ENCODE measurements around the gene TBC1D22A.
A peak's percentile ranks its signal among the peaks of the same experiment; 100 is the strongest.

The TBC1D22A gene

DNA sequence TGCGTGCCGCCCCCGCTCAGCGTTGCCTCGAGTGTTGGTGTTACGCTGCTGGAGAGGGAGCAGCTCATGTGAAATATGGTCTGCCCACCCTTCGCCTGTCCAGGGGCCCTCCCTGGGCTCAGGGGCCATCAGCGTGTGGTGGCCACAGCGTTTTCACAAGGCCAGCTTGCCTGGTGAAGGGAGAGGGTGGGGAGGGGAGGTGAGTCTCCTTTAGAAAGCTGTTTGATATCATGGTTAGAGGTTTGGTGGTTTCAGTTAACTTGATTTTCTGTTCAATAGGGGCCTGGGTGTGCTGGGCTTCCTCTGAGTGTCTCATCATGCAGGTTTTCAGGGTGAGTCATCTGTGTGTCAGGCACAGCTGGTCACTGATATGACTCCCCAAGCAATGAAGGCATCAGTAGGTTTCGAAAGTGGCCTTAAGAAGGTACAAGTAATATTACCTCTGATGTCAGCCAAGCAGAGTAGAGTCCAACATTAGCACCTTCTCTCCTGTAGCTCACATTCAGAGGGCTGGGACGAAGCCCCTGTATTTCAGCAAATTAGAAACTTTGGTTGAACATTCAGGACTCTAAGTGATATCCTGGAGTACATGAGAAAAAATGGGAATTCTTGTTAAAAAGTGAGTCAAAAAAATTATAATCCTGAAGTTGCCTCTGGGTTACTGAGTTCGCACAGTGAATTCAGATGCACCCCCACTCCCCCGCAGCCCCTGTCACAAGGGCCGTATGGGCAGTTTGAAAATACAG, 172.5 kb downstream of the TBC1D22A start:
- DNase-seq (ENCODE audit: low spot score), result no peak

DNA sequence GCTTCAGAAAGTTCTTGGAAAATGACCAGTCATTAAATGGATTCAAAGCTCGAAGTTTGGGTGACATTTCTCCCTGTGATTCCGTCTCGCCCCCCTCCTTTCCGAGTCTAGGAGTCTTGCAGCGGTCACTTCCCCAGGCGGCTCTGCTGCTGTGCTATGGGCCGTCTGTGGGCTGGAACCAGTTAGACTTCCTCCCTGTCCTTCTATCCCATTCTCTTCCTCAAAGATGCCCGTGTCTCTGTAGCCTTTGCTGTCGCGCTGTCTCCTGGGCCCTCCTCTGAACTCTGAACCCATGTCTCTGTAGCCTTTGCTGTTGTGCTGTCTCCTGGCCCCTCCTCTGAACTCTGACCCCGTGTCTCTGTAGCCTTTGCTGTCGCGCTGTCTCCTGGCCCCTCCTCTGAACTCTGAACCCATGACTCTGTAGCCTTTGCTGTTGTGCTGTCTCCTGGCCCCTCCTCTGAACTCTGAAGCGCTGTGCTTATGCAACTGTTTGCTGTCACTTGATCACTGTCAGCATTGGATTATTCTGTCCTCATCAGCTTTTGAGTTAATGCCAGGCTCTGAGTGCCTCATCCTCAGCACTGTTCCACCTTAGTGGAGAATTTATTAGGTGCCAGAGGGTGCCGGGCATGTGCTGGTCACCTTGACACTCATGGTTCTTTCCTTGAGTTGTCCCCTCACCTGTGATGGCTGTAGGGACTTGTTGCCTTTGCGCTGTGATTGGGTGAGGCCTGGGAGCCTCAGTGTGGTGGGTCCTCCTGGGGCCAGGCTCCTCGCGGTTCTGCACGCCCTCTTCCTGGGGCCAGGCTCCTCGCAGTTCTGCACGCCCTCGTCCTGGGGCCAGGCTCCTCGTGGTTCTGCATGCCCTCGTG, 173.3 kb downstream of the TBC1D22A start:
- peak; percentile 7 for DNase-seq (ENCODE audit: low spot score)

DNA sequence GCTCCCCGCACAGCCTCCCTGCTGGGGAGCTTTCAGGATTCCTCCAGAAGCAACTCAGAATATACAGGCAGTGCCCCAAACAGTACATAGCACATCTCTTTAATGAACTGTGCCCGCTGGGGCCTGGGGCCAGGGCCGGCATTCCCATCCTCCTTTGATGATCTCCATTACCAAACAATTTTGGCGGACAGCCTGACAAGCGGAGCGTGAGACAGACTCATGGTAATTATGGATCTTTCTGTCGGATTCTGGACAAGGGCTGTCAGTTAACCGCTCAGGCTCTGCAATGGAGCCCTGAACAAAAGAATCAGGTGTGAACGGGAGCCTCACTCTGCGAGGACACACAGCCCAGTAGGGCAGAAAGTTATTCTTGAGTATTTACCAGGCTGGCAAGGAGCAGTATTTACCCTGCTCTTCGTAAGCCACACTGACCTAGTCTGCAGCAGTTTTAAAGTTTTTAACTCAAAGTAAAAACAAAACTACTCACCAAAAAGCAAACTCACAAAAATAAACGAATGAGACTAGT, 174.0 kb downstream of the TBC1D22A start:
- DNase-seq (ENCODE audit: low spot score), result peak; percentile 8

DNA sequence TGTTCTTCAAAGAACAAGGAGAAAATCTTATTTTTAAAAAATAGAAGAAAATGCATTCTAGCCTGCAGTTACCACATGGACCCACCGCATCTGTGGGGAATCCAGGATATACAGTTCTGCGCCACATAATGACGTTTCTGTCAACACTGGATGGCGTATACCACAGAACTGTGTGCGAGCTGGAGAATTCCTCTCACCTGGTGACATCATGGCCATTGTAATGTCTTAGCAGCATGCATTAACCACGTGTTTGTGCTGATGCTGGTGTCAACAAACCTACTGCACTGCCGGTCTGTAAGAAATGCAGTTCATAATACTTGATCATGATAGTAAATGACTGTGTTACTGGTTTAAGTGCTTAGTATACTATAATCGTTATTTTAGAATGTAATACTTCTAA, 174.7 kb downstream of the TBC1D22A start:
- DNase-seq (ENCODE audit: low spot score), result no peak

DNA sequence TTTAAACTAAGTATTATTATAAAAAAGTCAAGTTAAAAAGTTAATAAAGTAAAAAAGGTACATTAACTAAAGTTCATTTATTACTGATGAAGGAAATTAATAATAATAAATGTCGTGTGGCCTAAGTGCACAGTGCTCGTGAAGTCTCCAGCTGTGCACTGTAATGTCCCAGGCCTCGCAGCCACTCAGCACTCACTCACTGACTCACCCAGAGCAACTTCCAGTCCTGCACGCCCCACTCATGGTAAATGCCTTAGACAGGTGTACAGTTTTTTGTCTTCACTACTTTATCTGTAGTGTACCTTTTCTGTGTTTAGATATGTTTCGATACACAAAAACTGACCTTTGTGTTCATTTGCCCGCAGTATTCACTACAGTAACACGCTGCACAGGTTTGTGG, 175.5 kb downstream of the TBC1D22A start:
- DNase-seq (ENCODE audit: low spot score), result no peak

DNA sequence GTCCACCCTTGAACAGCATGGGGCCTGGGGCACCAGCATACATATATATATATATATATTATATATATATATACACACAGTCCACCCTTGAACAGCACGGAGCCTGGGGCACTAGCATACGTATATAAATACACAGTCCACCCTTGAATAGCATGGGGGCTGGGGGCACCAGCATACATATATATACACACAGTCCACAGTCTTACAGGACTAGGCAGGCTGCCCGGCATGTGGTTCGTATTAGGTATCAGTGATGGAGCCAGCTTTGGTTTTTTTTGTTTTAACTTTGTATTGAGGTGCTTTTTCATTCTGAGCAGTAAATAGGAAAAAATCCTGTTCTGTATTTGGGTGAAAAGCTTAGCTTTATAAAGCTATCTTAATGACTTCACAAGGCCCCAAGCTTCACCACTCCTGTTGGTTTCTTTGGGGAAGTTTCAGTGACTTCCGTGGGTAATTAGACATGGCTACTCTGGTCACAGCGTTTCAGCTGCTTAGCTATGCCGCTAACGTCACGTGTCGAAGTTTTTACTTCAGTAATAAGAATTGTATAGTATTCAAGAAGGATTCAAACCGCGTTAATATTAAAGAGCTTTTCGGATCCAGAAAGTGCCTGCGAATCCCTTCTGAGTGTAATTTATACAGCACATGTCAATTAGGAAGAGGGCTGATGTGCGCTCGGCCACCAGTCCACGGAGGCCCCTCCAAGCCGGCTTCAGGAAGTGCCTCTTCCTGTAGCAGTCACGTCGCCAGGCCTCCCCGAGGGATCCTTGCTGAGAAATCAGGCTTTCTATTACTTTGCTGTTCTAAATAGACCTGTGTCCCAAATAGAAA, 179.7 kb downstream of the TBC1D22A start:
- no peak for DNase-seq (ENCODE audit: low spot score)

DNA sequence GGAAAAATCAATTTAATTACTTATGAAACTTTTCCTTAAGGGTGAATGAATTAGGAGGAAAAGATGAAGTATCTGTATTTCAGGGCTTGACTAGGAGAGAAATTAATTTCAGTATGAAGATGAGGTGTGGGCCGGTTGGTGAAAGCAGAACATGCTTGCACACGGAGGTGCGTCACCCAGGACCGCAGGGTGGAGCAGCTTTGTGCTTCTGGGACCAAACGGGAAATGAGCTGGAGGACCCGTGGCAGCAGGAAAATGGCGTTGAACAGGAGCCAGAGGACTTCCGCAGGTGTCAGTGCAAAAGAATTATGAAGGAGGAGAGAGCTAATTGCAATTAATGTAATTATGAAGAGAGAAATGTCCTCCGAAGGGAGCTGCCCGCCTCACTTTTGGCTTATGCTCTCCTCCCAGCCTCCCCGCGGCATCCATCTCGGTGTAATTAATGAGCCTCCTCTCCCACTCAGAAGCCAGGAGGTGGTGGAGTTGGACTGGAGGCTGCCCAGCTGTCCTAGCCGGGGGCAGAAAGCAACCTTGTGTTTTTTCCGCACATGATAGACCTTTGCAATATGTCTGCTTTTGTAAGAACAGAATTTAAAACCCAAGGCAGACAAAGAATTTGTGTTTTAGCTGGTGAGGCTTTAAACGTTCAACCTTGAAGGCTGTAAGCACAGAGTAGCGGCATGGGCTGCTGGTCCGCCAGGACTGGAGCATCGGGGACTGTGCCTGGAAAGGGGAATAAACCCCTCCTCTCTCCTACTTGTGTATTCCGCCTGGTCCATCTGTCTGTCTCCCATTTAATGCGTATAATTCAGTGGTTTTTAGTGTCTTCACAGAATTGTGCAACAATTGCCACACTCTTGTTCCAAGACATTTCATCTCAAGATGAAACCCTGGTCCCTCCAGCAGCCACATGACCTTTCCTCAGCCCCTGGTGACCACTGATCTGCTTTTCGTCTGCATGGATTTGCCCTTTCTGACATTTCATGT, 180.6 kb downstream of the TBC1D22A start:
- DNase-seq (ENCODE audit: low spot score), result no peak

DNA sequence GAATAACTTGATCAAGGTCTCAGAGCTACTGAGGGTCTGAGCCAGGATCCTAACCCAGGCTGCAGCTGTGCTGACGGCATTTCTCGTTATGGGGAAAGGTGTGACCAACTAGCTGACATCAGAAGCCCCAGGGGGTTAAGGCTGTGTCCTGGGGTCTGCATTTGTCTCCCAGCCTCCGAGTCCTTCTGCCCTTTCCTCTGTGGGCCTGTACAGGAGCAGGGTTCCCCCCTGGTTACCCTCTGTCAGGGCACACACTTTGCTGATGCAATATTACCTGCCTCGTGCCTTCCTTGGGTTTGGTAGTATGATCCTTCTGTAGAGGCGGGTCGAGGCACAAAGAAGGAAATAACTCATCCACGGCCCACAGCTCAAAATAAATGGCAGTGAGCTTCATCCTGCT, 183.0 kb downstream of the TBC1D22A start:
- DNase-seq (ENCODE audit: low spot score), result no peak

DNA sequence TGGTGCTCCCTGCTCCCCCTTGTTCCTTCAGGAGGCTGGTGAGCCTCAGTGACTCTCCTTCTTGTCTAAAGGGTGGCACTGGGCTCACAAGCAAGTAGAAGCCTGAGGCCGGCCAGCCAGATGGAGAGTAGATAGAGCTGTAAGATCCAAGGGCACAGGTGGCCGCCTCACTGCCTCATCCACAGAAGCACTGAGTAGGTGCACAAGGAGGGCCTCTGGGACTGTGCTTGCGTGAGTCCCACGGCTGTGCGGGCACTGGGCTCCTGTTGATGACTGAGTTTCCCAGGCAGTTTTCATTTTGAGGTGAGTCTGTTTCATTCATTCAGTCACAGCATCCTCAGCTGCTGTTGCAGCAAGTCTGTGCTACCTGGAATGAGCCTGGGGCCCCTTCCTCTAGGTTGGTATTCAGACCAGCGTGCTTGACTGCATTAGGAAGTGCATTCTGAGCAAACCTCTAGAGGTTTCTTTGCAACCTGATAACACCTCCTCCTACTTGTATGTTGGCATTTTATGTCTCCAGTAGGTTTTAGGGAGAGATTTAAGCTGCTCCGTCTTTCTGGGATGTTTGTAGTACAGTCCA, 184.0 kb downstream of the TBC1D22A start:
- DNase-seq (ENCODE audit: low spot score), result no peak

DNA sequence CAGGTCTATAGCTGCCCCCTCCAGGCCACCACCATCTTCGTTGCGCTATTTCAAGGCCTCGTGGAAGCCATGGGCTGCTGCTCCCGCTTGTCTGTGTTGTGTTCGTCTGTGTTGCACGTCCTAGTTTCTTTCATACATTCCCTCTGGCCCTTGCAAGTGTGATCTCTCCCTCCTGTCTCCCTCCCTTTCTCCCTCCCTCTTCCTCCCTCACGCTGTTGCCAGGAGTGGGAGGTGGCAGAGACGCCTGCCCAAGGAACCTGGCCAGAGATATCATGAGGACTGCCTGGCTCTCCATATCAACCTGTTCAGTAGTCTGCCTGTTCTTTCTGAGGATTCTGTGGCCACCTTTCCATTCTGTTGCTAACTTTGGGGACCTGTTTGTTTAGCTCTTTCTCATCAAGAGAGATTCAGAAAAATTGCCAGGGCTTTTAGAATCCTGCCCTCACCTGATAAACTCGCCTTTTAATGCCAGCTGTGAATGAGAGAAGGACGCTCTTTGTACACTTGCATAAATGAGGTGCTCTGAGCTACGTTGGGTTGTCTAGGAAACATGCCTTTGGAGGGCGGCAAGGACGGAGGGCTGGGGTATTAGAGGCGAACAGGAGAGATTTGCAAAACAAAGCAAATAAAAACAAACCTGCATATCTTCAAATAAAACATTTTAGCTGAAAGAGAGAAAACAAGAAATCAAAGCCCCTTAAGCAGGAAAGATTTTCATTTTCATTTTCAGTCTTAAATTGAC, 185.2 kb downstream of the TBC1D22A start:
- DNase-seq (ENCODE audit: low spot score), result no peak

DNA sequence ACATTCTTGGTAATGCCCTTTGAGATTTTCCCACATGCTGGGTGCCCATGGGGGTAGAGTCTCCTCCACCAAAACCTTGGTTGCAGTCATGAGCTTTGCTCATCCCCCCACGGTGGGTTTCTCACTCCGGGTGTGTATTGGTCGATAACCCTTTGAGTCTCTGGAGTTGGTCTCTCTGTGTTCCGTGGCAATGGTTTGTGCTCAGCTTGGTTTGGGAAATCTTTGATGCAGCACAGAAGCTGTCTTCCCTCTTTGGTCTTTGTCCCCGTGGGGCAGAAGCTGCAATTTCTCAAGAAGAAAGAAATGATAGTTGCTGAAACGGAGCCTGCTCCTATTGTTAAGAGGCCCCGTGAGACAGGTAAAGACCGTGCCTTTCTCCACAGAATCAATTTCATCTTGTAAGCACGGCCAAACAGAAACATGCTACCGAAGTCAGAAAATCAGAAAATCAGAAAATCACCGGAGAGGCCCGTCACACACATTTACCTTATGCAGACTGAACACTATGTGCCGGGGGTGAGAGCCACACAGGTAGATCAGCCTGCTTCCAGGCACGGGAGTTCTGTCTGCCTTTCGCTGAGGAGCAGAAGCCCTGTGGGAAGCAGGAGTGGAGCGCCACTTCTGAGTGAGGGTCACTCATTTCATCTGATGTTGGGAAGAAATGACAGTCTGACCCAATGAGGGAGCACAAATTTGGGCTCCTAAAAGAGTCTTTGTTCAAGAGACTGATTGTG, 186.1 kb downstream of the TBC1D22A start:
- DNase-seq (ENCODE audit: low spot score), result no peak

DNA sequence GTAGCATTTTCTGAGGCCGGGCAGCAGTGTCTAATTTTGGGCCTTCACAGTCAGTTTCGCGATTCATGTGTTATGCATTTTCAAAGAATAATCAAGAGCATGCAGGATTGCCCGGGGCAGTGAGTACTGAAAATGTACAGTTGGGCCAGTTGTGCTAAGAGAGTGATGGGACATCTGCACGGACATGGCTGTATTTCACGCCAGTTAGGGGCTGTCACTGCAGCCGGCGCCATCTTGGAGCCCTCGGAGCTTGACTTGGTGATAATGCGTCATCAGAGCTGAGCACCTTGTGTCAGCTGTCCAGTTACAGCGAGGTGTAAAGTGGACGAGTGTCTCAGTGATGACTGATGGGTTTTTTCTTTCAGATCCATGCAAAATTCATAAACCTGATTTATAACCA, 188.9 kb downstream of the TBC1D22A start:
- DNase-seq (ENCODE audit: low spot score), result no peak

DNA sequence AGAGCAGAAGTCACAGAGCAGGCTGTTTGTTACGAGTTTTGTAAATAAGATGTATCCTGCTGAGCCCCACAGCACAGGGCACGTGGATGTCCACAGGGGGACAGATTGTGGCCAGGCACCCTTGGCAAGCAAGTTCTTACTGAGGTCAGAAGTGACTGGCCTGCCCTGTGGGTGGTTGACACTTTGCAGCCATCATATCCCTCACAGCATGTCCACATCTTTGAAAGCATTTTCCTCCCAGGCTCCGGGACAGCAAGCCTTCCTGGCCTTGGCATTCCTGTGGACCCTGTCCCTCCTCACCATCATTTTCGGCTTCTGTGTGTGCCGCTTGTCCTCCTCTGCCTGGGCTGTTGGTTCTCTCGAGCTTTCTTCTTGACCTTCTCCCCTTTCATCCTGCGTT, 189.5 kb downstream of the TBC1D22A start:
- DNase-seq (ENCODE audit: low spot score), result no peak

DNA sequence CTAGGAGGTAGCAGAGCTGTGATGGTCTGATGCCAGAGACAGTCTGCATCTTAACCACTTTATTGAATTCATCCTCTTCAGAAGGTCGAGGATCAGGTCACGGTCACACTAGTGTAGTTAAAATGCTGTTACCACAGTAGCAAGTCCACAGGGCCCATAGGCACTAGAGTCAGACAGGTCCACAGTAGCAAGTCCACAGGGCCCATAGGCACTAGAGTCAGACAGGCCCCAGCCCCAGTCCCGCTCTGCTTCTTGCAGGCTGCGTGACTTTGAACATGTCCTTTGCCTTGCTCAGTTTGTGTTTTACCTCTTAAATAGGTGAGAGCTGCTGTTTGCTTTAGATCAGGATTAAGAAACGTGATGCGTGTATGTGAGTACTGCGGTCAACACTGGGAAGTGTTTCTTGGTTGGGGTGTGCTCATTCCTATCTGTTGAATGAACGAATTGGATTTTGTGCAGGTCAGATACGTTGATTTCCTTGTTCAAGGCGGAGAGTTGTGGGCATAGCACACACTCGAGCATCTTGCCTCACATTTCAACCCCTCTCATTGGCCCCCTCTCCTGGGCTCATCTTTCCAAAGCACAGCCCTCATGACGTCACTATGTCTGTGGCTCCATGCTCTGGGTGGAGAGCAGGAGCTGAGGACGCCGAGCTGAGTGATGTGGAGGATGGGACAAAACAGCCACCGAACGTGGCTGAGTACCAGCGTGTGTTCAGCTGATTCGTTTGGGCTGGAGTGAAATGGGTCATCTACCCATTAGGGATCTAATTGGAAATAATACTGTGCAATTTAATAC, 191.7 kb downstream of the TBC1D22A start:
- DNase-seq (ENCODE audit: low spot score), result no peak

DNA sequence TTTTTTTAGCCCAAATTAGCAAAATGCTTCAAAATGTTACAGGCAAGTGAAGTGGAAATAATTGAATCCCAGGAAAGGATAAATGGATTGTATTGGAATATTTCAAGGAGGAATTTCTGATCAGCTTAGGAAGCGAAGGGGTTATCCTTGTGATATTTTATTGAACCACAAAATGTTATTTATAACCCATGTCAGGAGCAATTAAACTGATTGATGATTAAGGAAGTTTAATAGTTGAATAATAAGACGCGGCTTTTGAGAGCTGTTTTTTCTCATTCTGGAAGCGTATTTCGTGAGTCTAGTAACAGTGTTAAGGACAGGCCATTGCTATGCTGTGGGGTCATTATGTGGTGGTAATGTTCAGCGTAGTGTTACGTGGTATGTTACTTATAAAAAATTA, 192.3 kb downstream of the TBC1D22A start:
- no peak for DNase-seq (ENCODE audit: low spot score)

DNA sequence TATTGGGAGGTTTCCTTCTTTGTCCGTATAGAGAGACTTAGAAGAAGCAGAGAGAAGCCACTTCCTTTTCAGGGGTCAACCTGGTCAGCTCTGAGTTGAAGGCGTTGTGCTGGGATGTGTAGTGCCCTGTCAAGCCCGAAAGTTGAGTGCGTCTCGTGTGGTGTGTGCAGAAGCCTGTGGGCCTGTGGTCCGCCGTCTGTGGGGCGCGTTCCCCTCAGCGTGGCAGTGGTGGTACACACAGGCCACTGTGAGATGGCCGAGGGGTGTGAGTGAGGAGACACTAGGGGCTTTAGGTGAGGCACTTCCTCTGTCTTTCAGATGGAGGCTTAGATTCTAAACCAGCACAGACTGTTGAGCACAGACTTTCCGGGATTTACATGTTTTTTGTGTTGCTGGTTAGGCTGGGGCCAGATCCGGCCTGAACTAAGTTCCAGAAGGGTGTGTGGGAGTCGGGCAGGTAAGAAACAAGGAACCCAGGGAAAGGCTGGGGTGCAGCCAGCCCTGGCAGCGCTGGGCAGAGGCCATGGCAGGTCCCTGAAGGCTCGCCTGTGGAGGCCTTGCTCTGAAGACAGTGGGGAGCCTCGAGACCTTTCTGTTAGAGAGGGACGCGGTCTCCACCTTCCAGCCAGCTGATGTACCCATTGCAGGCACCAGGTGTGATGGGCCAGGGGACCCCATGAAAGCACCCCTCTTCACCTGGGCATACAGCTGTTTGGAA, 194.2 kb downstream of the TBC1D22A start:
- DNase-seq (ENCODE audit: low spot score), result no peak

DNA sequence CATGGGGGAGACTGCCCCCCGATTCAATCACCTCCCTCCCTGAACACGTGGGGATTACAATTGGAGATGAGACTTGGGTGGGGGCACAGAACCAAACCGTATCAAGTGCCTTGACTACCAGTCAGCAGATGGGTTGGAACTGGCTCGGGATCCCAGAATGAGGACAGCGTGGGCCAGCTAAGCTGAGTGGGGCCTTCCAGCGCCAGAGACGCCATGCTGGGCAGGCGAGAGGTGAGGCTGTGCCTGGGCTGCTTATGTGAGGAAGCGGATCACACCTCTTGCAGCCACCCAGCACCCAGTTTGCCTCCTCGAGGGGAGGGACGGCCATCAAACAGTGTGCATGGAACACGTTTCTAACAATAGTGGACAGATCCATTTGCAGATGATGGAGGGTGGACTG, 195.1 kb downstream of the TBC1D22A start:
- DNase-seq (ENCODE audit: low spot score), result no peak

DNA sequence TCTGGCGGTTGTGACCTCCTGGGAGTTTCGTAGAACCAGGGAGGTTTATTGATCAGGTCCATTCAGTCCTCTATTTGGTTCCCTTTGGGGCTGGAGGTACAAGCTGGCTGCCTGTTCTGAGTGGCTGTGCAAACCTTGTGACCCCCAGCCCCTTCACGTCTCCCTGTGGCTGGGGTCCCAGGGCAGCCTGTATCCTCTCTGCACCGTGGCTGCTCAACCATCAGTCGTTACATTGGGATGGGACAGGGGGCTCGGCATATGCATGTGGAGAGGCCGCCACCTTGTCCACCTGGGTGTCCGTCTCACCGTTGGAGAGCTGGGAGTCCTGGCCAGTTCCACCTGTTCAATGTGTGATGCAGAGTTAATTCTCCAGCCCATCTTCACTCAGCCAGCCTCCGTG, 195.7 kb downstream of the TBC1D22A start:
- DNase-seq (ENCODE audit: low spot score), result no peak

All from globus pallidus (tissue), 1 donor.